CD4-positive, alpha-beta T cell treated with Interferon alpha-2 for 1 hour (primary cell): ENCODE measurements around the gene FOXO6.
"Not testable (repeated sequence)": the region's sequence is repeated elsewhere in the genome, so short reads cannot be mapped to it uniquely, and the experiment has no call there.

Experiments
- DNase-seq, 2 donors: peaks; one replicate each; pipeline ENCODE4 v3.0.0-alpha.2; 2020 to 2022

The FOXO6 gene

DNA sequence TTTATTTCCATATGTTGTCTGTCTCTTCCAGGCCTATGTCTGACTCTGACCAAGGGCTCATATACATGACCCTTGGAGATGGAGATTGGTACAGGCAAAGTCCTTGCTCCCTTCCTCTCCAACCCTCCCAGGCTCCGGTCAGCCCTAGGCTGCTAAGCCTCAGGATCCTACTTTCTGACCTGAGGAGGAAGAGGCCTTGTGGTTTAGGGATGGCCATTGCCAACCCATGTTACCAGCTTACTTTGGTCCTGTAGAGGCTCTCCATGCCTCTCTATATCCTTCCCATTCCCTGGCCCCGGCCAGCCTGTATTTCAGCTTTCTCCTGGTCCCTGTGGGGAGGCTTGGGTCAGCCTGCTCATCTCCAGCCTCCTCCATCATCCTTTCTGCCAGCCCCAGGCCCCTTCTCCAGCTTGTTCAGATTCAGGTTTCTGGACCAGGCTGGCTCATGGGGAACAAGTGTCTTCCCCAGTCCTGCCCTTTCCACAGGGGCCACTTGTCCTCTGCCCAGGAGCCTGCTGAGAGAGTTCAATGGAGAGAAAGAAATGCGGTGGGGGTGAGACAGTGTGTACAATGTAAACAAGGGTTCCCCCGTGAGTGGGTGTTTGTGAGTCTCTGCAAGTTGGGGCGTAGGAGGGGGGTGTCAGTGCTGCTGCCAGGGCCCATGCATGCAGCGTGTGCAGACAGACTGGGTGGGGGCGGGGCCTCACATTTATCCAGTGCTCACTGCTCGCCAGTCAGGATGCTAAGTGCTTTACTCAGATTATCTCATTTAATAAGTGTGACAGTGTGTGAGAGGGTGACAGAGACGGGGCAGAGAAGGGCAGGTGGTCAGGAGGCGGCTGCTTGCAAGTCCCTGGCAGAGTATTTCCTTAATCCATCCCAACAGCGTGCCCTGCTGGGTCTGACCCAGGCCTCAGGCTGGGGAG lies 31.3 kb upstream of the FOXO6 start:
- DNase-seq: no peak

DNA sequence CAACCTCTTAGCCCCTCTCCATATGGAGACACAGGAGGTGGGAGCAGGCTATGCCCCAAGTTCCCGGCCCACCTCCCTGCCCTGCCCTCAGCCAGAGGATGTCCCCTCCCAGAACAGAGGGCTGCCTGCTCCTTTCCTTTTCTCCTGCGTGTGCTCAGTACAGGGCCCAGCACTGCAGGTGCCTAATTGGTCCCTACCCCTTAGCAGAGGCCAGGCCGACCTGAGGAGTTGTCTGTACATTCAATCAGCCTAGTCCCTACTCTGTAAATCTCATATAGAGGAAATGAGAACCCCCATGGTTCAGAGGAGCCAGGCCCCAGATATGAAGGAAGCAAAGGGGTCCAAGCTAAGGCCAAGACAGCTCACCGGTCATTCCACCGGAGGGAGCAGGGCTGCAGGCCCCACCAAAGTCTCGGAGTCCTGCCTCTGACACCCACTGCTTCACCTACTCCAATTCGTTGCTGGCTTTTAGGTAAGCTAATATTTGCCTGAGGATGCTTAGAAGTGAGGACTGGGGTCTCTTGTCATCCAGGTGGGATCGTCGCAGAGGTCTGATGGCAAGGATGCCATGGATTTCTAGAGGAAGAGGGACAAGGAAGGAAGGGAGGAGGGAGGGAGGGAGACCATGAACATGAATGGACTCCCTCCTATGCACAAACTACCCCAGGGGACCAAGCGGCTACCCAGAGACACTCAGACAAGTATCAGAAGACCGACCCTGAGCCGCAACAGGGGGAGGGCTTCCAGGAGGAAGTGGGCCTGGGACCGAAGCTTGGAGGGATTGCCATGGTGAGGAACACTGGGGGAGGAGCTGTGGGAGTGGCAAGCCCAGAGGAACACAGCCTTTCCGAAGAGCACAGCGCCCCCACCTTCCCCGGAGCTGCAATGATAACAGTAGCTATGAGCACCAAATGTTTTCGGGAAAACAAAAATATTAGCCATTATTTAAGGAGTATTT lies 30.4 kb upstream of the FOXO6 start:
- no peak for DNase-seq

DNA sequence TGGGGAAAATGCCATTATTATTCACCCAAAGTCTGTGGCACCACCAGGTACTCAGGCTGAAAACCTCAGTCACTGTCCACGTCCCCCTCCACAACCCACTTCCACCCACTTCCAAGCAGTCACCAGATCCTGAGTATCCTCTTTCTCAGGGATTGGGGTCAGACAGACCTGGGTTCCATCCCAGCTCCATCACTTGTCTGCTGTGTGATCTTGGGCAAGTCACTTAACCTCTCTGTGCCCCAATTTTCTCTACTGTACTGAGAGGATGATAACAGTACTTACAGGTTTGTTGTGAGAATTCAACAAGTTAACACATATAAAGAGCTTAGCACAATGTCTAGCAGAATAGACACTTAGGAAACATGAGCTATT lies 29.7 kb upstream of the FOXO6 start:
- DNase-seq: no peak

DNA sequence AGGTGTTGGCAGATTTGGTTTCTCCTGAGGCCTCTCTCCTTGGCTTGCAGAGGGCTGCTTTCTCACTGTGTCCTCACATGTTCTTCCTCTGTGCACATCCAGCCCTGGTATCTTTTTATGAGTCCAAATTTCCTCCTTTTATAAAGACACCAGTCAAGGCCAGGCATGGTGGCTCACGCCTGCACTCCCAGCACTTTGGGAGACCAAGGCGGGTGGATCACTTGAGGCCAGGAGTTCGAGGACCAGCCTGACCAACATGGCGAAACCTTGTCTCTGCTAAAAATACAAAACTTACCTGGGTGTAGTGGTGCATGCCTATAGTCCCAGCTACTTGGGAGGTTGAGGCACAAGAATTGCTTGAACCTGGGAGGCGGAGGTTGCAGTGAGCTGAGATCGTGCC lies 29.1 kb upstream of the FOXO6 start:
- not testable (repeated sequence) for DNase-seq

DNA sequence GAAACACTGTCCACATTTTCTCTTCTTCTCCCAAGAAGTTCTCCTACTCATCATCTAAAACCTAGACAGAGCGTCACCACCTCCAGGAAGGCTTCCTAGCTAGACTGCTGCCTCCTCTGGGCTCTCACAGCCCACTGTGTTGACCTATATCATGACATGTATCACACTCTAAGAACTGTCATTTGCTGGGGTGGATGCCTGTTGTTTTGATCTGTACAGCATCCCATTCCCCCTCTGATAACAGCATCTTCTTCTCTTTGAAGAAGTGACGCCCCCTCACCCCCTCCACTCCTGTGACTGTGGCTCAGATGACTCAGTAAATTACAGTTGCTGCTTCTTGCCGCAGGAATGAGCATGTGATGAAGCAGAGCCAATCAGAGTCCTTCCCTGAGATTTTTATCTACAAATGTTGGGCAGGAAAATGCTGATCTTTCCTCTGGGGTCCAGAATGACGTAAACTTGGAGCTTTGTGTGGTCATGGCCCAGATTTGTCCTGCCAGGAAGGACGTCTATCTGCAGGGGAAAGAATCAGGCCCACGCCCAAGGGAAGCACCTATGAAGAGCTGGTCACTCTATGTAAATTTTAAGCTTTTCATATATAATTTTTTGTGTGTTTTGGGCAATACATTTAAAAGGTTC lies 28.0 kb upstream of the FOXO6 start:
- DNase-seq: no peak

DNA sequence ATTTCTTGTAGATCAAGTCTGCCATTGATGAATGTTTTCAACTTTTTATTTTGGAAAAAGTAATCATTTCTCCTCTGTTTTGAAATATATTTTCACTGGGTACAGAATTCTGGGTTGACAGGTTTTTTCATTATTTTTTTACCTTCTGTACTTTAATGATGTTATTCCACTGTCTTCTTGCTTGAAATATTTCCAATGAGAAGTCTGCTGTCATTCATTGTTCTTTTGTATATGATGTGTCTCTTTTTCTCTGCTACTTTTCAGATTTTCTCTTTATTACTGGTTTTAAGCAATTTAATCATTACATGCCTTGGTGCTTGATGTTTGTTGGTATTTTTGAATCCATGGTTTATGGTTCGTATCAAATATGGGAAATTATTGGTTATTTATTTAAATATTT lies 22.4 kb upstream of the FOXO6 start:
- DNase-seq: no peak

DNA sequence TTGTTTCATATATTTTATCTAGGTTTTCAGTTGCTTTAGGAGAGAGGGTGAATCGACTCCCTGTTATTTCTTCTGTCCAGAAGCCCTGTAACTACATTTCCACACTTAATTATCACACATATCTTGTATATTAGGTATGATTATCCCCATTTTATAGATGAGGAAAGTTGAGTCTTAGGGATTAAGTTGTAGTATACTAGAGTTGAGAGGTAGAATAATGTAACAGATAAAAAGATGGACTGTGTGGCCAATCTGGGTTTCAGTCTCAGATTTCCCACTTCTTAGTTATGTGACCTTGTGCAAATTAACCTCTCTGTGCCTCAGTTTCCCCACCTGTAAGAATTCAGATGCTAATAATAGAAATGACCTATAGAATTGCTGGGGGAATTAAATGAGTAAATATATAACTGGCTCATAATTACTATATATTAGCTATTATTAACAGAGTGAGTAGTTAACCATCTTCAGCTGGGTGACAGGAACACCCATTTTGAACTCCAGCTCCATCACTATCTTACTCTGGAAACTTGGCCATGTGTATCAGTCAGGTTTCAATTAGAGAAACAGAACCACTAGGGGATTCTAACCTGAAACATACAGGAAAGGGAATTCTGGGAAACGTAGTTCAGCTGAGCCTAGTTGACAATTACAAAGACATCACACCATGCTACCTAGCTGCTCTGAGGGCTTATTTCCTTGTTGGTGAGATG lies 20.4 kb upstream of the FOXO6 start:
- DNase-seq: no peak

DNA sequence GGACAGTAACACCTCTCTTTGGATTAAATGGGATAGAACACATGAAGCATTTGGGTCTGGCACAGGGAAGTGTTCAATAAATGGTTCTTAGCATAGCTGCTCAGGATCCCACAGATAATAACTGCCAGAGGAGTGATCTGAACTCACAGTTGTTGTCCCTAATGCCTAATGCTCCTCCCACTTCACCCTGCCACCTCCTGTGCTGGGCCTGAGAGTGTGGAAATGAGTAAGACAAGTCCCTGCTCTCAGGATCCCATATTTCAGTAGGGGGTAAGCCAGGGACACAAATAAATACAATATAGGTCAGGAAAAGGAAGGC lies 19.9 kb upstream of the FOXO6 start:
- no peak for DNase-seq

DNA sequence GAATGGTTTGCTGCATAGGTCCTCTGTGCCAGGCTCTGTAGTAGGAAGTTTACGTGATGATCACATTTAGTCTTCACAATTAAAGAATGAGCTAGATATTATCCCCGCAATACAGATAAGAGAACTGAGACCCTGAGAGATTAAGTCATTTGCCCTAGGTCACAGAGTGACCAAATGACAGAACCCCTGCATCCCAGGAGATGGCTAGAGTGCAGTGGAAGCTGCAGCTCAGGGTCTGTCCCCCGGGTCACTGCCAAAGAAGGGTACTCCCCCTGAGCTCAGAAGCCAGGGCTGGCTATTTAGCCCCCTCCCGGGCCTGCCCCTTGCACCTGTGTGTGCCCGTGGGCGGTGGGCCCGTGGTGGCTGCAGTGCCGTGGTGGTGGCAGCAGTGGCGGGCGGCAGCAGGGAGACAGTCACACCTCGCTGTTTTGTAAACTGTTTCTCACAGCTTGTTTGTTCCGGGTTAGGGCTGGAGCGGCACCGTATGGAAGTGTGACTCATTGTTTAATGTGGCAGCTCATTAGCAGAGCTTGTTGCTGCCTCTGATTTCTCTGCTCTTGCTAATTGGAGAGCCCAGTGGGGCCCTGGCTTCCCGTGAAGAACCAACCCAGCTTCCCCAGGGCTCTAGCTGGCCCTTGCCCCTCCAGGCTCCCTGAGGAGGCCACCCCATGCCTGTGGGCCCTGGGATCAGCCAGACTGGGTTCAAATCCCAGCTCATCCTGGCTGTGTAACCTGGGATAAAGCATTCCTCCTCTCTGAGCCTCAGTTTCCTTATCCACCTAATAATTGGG lies 19.3 kb upstream of the FOXO6 start:
- no peak for DNase-seq

DNA sequence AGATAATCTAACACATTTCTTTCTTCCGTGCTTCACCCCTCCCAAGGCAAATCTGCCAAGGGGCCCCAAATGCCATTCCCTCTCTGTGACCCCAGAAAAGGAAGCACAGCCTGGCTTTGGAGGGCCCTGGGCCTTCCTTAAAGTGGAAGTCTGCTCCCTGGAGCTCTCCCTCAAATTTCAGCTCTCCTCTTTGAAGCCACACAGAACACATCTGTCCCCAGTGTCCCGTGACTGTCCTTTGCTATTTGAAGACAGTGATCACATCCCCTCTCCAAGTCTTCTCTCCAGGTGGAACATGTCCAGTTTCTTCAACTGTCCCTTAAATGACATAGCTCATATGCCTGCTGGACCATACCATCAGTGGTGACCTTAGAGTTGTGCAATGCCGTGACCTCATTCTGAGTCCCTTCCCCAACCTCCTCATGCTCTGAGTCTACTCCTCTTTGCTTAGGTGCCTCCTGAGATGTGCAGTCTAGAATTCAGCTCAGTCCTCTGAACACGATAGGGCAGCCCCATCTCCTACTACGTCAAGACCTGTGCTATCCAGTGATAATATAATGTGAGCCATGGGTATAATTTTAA lies 18.4 kb upstream of the FOXO6 start:
- DNase-seq: no peak

DNA sequence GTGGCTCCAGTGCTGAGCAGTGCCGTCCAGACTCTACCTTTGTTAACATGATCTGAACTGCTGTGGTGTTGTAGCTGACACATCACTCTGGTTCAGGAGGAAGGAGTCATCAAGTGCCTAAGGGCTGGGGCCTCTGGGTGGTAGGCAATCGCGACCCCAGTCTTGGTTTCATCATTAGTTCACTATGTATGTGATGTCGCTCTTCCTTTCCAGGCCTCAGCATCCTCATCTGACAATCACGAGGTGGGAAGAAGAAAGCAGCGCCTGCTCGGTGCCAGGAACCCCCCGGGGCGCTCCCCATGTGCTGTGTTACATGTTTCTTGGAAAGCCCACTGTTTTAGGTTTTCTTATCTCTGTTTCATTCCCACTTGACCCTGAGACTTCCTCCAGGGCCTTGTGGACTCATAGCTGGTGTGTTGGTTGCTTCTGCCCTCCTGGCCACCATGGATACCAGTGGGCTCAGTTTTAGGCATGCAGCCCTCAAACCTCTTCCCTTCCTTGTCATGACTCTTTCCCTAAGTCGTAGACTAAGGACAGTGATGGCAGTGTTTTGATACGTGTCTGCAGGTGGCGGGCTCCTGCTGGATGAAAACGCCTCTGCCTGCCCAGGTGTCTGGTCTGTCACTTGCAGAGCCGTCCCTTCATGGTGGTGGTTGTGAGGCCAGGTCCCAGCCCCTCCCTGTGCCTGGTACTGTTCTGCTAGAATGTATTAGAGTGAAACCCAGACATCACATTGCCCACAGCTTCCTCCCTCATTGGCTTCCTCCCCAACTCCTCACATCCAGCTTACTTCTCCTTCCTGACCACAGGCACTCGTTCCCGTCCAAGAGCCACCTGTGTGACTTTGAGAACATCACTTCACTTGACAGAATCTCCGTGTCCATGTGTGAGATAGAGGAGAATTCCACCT lies 17.2 kb upstream of the FOXO6 start:
- DNase-seq: no peak

DNA sequence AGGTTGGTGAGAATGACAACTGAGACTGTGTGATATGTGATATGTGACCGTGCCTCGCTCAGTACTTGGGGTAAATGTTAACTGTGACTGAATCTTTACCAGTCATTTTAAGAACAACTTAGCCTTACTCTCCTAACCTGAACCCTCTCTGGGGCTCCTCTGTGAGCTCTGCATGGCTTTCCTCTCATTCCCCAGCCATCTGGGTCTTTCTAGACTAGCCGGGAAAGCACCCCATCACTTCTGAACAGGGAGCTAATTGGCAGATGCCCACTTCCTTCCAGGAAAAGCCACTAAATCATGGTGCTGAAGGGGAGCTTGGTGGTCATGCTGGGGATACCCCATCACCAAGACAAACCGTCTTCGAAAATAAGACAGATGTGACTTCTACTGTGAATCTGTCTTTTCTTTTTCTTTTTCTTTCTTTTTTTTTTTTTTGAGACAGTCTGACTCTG lies 16.5 kb upstream of the FOXO6 start:
- DNase-seq: no peak

DNA sequence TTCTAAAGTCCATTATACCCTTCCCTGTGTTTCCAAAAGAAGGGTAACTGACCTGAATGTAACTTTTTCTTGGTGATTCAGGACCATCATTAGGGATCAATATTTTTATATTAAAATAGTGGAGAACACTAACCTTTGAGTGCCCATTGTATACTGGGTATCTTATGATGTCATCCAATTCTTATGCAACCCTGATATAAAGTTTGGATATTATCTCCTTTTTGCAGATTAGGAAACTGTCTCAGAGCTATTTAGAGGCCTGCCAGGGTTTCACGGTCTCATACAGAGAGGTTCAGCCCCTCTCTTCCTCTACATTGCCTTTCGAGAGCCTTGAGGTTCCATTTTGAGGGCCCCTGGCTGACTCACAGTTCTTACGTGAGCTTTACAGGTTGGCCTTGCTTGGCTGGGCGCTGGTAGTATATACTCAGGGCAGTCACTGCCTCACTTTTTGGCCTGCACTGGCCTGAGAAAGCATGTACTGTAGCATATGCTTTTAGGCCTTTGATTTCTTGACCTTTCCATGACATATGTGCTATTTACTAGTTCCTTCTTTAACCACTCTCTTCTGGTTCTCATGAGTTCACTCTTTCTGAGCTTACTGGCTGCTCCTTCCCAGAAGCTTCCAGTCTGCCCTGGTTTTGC lies 15.7 kb upstream of the FOXO6 start:
- DNase-seq: no peak

DNA sequence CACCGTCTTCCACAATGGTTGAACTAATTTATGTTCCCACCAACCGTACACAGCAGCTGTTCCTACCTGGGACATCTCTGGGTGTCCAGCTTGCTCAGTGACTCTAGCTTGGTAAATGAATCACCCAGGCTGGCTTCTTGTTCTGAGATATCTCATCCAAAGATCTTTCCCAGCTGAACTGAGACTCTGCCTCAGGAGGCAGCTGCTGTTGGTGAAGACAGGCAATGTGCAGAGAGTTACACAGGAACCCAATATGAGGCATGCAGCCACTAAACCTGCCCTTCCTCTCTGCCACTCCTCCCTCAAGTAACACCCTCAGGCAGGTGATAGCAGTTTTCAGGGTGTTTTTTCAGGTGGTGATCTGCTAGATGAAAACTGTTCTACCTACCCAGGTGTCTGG lies 14.0 kb upstream of the FOXO6 start:
- no peak for DNase-seq

DNA sequence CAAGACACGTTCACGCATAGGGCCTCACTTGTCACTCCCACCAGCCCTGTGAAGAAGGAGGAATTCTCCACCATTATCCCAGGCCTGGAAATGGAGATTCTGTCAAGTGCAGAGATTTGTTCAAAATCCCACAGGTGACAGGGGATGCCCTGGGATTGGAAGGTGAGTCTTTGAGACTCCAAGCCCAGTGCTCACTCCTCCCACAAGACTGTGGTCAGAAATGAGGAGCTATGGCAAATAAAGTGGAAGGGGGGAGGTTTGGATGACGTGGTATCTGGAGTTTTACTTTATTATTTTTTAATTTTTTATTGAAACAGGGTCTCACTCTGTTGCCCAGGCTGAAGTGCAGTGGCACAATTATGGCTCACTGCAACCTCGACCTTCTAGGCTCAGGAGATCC lies 12.8 kb upstream of the FOXO6 start:
- DNase-seq: no peak

DNA sequence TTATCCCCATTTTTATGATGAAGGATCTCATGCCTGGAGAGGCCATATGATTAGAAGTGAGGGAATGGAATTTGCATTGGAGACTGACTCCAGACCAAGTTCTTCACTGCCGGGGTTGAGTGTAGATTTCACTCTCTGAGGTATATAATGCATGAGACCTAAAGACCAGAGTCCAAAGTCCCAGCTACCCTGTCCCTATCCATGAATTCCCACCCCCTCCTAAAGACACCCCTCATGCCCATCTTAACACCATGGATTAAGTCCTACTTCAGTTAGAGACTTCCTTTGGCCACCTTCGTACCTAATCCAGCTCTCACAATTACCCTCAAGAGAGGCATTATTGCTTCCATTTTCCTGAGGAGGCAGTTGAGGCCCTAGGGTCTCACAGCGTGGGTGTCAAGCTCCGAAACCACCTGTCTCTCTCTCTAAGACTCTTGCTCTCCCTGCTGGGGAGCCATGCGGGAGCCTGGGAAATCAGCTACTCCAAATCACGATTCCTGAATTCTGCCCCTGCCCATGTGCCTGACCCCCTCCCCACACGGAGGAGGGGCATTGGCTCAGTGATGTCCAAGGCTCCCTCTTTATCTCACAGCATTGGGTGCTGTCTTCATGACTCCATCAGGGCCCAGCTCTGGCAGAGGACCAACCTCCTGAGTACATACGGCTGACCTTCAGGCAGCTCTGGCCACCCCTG lies 11.7 kb upstream of the FOXO6 start:
- DNase-seq: no peak

DNA sequence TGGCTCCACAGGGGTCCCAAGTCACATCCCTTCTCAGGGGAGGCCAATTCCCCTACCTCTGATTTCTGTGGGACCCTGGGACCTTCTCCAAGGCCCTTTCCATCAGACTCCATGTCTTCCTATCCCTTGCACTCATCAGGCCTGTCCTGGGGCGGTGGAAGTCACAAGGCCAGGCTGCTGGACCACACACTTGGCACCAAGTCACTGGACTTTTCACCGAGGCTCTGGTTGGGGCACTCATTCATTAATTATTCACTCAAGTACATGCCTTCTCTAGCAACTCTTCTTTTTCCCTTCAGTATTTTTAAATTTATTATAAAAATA lies 11.2 kb upstream of the FOXO6 start:
- no peak for DNase-seq

DNA sequence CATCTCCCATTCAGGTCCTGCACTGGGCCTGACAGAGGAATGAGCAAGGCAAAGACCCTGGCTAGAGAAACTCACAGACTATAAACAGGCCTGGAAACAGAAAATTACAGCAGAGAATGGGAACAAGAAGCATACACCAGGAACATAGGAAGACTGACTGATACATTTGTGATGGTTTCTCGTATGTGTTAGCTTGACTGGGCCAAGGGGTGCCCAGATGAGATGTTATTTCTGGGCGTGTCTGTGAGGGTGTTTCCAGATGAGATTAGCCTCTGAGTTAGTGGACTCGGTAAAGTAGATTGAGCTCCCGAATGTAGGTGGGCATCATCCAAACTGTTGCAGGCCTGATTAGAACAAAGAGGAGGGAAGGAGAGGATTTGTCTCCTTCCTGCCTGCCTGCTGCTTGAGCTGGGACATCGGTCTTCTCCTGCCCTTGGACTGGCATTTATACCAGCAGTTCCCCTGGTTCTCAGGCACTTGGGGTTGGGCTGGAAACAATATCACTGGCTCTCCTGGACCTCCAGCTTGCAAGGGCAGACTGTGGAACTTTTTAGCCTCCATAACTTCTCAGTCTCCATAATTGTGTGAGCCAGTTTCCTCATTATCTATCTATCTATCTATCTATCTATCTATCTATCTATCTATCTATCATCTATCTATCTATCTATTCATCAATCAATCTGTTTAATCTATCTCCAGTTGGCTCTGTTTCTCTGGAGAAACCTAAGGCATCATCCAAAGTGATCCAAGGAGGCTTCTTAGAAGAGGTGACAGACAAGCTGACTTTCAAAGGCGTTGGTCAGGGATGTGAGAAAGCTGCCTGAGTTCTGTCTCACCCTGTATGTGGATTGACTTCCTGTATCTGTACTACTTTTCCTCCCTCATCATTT lies 9.7 kb upstream of the FOXO6 start:
- DNase-seq: no peak
